ENCODE data around the gene UPK2.
"Not testable (repeated sequence)": the region's sequence is repeated elsewhere in the genome, so short reads cannot be mapped to it uniquely, and the experiment has no call there.

Gene UPK2

GRCh38 chr11:118973985-118974384, 17.9 kb downstream of the UPK2 start:
- in situ Hi-C loops (cut with HindIII; ENCODE audit: low pct_ligation_motif_present, low sequenced_read_pairs): no loop called here
- TF ChIP-seq, protein P1, sequence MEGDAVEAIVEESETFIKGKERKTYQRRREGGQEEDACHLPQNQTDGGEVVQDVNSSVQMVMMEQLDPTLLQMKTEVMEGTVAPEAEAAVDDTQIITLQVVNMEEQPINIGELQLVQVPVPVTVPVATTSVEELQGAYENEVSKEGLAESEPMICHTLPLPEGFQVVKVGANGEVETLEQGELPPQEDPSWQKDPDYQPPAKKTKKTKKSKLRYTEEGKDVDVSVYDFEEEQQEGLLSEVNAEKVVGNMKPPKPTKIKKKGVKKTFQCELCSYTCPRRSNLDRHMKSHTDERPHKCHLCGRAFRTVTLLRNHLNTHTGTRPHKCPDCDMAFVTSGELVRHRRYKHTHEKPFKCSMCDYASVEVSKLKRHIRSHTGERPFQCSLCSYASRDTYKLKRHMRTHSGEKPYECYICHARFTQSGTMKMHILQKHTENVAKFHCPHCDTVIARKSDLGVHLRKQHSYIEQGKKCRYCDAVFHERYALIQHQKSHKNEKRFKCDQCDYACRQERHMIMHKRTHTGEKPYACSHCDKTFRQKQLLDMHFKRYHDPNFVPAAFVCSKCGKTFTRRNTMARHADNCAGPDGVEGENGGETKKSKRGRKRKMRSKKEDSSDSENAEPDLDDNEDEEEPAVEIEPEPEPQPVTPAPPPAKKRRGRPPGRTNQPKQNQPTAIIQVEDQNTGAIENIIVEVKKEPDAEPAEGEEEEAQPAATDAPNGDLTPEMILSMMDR (IDR thresholded peaks at IDR 0.05; ENCODE audit: low read depth, low read length, missing control alignments): no peak
- Histone ChIP-seq H3K36me3 (replicated peaks) (no peaks in the 10 kb centered on the region), H3K4me3 (ENCODE audit: low read depth, low read length) (no peak overlapping the region), H3K27ac (no peak overlapping the region), H3K27me3 (replicated peaks) (no peaks in the 10 kb centered on the region)
- no peak for DNase-seq

DNA sequence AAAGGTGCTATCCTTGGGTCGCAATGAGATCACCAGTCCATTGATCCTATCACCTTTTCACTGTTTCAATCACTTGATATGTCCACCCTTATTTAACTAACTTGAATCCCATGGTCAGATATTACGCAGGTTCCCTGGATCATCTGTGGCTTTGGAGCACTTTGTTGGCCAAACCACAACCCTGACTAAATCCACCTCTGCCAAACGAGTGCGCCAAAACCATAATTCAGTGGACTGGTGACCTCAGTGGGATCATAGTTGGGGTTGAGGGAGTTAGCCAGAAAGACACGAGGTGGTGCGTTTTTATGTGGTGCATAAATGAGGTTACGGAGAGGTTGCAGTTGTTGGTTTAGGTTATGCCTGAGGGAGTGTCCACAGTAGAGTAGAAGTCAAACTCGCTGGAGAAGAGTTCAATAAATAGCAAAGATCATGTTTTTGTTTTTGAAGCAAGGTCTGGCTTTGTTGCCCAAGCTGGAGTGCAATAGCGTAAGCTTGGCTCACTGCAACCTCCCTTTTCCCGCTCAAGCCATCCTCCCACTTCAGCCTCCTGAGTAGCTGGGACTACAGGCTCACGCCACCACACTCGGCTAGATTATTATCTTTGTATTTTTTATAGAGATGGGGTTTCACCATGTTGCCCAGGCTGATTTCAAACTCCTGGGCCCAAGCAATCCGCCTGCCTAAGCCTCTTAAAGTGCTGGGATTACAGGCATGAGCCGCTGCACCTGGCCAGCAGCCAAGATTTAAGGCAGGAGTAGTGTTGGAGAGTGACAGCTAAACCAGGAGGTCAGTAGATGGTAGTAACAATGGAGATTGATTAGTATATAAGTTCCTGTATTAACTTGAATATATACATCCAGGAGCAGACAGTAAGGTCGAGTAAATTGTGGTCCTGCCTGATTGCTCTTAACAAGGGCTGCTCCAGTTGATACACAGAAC, 19.9 kb downstream of the UPK2 start:
- Histone ChIP-seq H3K27me3 (replicated peaks) (no peaks in the 10 kb centered on the region), H3K27ac (no peak overlapping the region), H3K36me3 (replicated peaks) (no peaks in the 10 kb centered on the region), H3K4me3 (ENCODE audit: low read depth, low read length) (no peak overlapping the region)
- no peak for DNase-seq
- TF ChIP-seq, protein P1 (IDR thresholded peaks at IDR 0.05; ENCODE audit: low read depth, low read length, missing control alignments): no peak
- in situ Hi-C loops (cut with HindIII; ENCODE audit: low pct_ligation_motif_present, low sequenced_read_pairs): no loop called here

GRCh38 chr11:118979434-118979833, 23.3 kb downstream of the UPK2 start:
- TF ChIP-seq, protein P1 (IDR thresholded peaks at IDR 0.05; ENCODE audit: low read depth, low read length, missing control alignments): peak; percentile 9
- no peak overlapping the region for H3K4me3 ChIP-seq (ENCODE audit: low read depth, low read length)
- H3K36me3 ChIP-seq (replicated peaks): no peaks in the 10 kb centered on the region
- H3K27me3 ChIP-seq (replicated peaks): no peaks in the 10 kb centered on the region
- no peak overlapping the region for H3K27ac ChIP-seq
- in situ Hi-C loops (cut with HindIII; ENCODE audit: low pct_ligation_motif_present, low sequenced_read_pairs): no loop called here
- no peak for DNase-seq

DNA sequence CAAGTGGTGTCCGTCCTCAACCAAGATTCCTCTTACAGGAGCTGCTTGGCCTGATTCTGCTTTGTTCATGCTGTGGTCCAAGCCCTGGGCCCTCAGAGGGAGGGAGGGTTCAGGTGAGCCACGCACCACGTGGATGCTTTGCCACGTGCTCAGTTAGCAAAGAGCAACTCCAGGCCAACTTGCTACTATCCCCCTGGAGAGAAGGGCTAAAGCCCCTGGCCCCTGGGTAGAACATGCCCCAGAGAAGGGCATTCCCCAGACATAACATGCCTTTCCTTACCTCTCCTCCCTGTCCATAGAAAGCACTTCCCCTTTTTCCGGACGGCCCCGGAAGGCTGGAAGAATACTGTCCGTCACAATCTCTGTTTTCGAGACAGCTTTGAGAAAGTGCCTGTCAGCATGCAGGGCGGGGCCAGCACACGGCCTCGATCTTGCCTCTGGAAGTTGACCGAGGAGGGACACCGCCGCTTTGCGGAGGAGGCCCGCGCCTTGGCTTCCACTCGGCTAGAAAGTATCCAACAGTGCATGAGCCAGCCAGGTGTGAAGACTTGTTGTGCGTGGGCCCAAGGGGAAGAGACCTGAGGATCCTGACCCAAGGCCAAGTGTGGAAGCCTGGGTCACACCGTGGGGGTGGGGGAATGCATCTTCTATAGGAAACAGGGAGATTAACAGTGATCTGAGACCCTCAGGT, 24.2 kb downstream of the UPK2 start:
- Histone ChIP-seq H3K4me3 (ENCODE audit: low read depth, low read length) (no peak overlapping the region), H3K27ac (no peak overlapping the region), H3K36me3 (replicated peaks) (no peaks in the 10 kb centered on the region), H3K27me3 (replicated peaks) (no peaks in the 10 kb centered on the region)
- in situ Hi-C loops (cut with HindIII; ENCODE audit: low pct_ligation_motif_present, low sequenced_read_pairs): no loop called here
- TF ChIP-seq, protein P1 (IDR thresholded peaks at IDR 0.05; ENCODE audit: low read depth, low read length, missing control alignments): no peak
- DNase-seq: no peak

GRCh38 chr11:118984337-118984736, 28.2 kb downstream of the UPK2 start:
- H3K4me3 ChIP-seq (ENCODE audit: low read depth, low read length); H3K36me3 ChIP-seq (replicated peaks); H3K27me3 ChIP-seq (replicated peaks); H3K27ac ChIP-seq; DNase-seq; in situ Hi-C loops (cut with HindIII; ENCODE audit: low pct_ligation_motif_present, low sequenced_read_pairs): not testable (repeated sequence)

DNA sequence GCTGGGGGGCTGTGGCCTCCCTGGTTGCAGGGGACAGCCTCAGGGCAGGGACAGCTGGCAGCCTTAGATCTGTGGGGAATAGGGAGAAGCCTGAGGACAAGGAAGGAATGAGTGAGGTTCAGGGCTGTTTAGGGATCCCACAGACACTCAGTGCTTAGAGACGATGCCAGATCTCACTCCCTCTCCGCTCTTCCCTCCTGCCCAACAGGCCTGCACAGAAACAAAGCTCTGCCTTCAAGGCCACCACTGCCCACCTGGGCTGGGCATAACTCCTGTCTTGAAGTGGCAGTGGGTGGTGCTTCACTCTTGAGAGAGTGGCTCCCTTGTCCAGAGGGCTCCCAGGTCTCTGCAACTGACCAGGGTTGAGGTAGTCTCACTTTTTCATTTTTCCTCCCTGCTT, 28.7 kb downstream of the UPK2 start:
- H3K36me3 ChIP-seq (replicated peaks): no peaks in the 10 kb centered on the region
- in situ Hi-C loops (cut with HindIII; ENCODE audit: low pct_ligation_motif_present, low sequenced_read_pairs): no loop called here
- TF ChIP-seq, protein P1 (IDR thresholded peaks at IDR 0.05; ENCODE audit: low read depth, low read length, missing control alignments): no peak
- H3K27ac ChIP-seq: no peak overlapping the region
- no peak for DNase-seq
- no peaks in the 10 kb centered on the region for H3K27me3 ChIP-seq (replicated peaks)
- no peak overlapping the region for H3K4me3 ChIP-seq (ENCODE audit: low read depth, low read length)
